ENCODE results near the gene SLC5A9.

GRCh38 chr1:48245106-48245505 lies 22.6 kb downstream of the SLC5A9 start:
- TF ChIP-seq CTCF (conservative IDR thresholded peaks at IDR 0.05 in 1 of 2, IDR thresholded peaks at IDR 0.05 in 1 of 2; ENCODE audit: low read depth in 1 of 2, low read length in 2 of 2) = no peak
- no peak for TF ChIP-seq EZH2 (IDR thresholded peaks at IDR 0.05; ENCODE audit: low read length, missing control alignments)

Measured in fibroblast of lung (primary cell).